K562 treated with DMSO at 1 percent for 48 hours (cell line): ENCODE results near the gene CPA2. TPM values are rescaled to one million over a fixed set of nuclear protein-coding genes. Genes with fewer than 3 reads are reported as not detected.

Experiments used
- total RNA-seq: library from RNA; unstranded; fragments of 300-600 nt; gene quantifications from 2 replicates; pipeline ENCODE4 v1.2.3, GENCODE V29; 2022; ENCODE audit warnings: low replicate concordance; ENCODE audit errors: extremely low read depth

CPA2 gene
- not detected in 2 replicates for total RNA-seq

DNA sequence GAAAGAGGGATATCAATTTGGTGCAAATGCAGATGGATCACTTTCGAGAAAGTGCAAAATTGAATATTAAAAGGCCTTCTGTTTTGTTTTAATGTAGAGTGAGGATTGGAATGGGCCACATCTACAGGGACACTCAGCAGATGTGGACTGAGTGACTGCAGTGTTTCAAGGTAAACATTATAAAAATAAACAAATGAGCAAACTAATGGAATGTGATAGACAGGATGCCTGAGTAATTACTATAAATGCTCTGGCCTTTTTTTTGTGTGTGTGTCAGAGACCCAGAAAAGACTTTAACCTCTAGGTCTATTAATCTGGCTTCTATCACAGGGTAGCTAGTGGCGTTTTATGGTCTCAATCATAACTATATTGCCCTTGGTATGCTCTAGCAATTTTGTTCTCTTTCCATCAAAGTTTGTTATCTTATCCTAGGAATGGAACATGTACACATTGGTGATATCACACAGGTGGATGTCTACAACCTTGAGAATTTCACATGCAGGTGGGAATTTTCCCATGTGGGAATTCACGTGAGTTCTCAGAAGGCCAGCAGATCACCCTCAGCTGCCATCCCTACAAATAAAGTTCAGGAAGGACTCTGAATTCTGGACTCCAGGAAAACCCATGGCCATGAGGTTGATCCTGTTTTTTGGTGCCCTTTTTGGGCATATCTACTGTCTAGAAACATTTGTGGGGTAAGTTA is at the start of gene CPA2:
Gene CPA2, plus strand, starts transcription at position 606 of the 703 bp plus-strand sequence. Its CDS starts 19 bp downstream, at position 625.

DNA sequence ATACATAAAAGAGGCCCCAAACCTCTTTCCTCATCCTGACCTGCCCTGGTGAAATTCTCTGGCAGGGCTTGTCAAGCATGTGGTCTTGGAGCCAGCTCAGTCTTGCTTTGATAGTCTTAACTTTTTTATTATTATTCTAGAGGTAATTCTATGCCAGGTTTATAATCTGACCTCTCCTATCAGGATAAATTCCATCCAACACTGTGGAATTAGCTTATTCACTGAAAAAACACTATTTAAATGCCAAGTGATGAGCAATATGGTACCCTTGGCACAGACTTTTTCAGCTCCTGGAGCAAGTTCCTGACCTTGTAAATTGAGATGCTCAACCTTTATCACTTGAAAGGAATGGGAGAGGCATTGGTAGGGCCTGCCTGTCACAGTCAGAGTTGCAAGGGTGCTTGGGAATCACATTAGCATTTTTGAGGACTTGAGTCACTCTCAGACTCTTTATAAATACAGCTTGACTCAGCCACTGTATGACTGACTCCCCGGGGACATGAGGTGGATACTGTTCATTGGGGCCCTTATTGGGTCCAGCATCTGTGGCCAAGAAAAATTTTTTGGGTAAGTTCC is 26.1 kb downstream of the CPA2 start, which contains the start of gene CPA4:
Gene CPA4, plus strand, starts transcription at position 480 of the 576 bp plus-strand sequence. Its CDS starts 20 bp downstream, at position 500.

Other genes starting within 250 kb of the CPA2 start
- gene ZC3HC1, start 215.5 kb upstream of the CPA2 start, total RNA-seq = not detected in 2 replicates
- gene KLHDC10, start 196.3 kb upstream of the CPA2 start, total RNA-seq = not detected in 2 replicates
- gene TMEM209, start 61.5 kb upstream of the CPA2 start, total RNA-seq = not detected in 2 replicates
- not detected in 2 replicates for gene SSMEM1, start 59.0 kb upstream of the CPA2 start, total RNA-seq
- gene CPA4, start 26.3 kb downstream of the CPA2 start, total RNA-seq = not detected in 2 replicates
- not detected in 2 replicates for gene CPA5, start 78.0 kb downstream of the CPA2 start, total RNA-seq
- gene CPA1, start 113.6 kb downstream of the CPA2 start, total RNA-seq = not detected in 2 replicates
- gene CEP41, start 174.2 kb downstream of the CPA2 start, total RNA-seq = not detected in 2 replicates
- gene MEST, start 225.2 kb downstream of the CPA2 start, total RNA-seq = not detected in 2 replicates